ENCODE measurements around the gene PTGER4. TPM values are rescaled to one million over a fixed set of nuclear protein-coding genes. Genes with fewer than 3 reads are reported as not detected.

The PTGER4 gene
- total RNA-seq: 1 to 10 TPM in 5 of 7 donors, under 1 TPM in 2; 0.66 to 8.8 (median 2.8) TPM
- polyA plus RNA-seq: 1 to 10 TPM; 1.0 to 3.5 TPM
- long read RNA-seq, donor 1: 0 reads
- long read RNA-seq, donor 2, partial matches to known transcripts: 0 of 3 reads
- long read RNA-seq, donor 2, other reads (novel, unspliced or antisense): 0 of 3 reads
- long read RNA-seq, donor 3, partial matches to known transcripts: 0 of 3 reads
- long read RNA-seq, donor 3, other reads (novel, unspliced or antisense): 2 of 3 reads

- 2 to 3% (median 3%) methylated on average over 44 of the region's 44 CpGs for WGBS, 3 donors
- Histone ChIP-seq H3K36me3 (no peaks in the 10 kb centered on the region), H3K9me3 (no peaks in the 10 kb centered on the region), H3K4me3 (peak within 1 kb of the TSS; percentile 63), H3K4me1 (ENCODE audit: insufficient read depth) (peaks cover 9% of the 10 kb centered on the region), H3K27ac (peak within 1 kb of the TSS in 1 of 2 donors; percentile 22), H3K27me3 (no peaks in the 10 kb centered on the region)
- TF ChIP-seq EP300 (IDR thresholded peaks at IDR 0.05) (no peak), POLR2A (IDR thresholded peaks at IDR 0.05) (no peak)
- TF ChIP-seq, protein P1, sequence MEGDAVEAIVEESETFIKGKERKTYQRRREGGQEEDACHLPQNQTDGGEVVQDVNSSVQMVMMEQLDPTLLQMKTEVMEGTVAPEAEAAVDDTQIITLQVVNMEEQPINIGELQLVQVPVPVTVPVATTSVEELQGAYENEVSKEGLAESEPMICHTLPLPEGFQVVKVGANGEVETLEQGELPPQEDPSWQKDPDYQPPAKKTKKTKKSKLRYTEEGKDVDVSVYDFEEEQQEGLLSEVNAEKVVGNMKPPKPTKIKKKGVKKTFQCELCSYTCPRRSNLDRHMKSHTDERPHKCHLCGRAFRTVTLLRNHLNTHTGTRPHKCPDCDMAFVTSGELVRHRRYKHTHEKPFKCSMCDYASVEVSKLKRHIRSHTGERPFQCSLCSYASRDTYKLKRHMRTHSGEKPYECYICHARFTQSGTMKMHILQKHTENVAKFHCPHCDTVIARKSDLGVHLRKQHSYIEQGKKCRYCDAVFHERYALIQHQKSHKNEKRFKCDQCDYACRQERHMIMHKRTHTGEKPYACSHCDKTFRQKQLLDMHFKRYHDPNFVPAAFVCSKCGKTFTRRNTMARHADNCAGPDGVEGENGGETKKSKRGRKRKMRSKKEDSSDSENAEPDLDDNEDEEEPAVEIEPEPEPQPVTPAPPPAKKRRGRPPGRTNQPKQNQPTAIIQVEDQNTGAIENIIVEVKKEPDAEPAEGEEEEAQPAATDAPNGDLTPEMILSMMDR (IDR thresholded peaks at IDR 0.05): no peak
- no peak for DNase-seq
- intact Hi-C loops (cut with DNase I): loop anchor here in 3 of 4 donors (10.0 kb wide), 4 partner anchors 725 to 1105 kb away; no protein-coding TSS in a partner anchor
Measured at GRCh38 chr5:40679913-40680681, at the start of gene PTGER4. PTGER4 (plus strand) TSS chr5:40679915; CDS start chr5:40680994, 1,079 bp downstream.

DNA sequence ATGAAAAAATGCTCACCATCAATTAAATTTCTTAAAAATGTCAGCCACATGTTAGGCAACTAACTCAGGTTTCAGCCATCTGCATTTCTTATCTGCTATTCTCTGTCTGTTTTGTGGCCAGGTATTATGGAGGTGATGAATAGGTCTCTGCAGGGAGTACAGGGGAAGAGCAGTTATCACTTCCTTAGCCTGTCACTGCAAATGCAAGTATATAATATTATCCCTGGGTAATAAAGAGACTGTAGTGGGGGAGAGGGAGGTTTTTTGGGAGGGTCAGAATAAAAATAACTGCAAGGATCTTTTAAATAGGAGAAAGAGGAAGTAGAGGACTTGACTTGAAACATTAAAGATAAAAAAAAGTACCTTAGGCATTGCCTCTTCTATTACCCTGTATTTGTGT lies 49.6 kb upstream of the PTGER4 start:
- Histone ChIP-seq H3K4me3 (no peak overlapping the region), H3K27ac (no peak overlapping the region), H3K4me1 (ENCODE audit: insufficient read depth) (no peaks in the 10 kb centered on the region), H3K36me3 (no peaks in the 10 kb centered on the region), H3K9me3 (no peaks in the 10 kb centered on the region), H3K27me3 (no peaks in the 10 kb centered on the region)
- no peak for DNase-seq
- intact Hi-C loops (cut with DNase I): no loop called here
- no peak for TF ChIP-seq POLR2A (IDR thresholded peaks at IDR 0.05)
- TF ChIP-seq, protein P1 (IDR thresholded peaks at IDR 0.05): no peak
- TF ChIP-seq EP300 (IDR thresholded peaks at IDR 0.05): no peak

DNA sequence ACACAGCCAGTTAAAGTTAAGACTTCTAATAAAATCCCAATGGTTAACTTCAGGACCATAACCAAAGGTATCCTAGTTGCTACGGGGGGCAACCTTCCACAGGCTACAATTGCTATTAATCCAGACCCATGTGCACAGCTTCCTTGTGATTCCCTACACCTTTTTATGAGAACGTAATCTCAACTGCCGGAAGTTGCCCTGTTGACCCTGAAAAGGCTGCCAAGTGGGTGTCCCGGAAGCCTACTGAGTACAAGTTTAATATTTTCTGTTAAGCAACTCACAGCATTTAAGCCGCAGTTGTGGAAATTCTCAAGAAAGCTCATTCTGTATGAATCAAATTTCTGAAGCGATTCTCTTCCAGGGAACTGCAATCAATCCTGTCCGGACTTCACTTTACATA lies 48.5 kb upstream of the PTGER4 start:
- intact Hi-C loops (cut with DNase I): no loop called here
- Histone ChIP-seq H3K4me3 (no peak overlapping the region), H3K4me1 (ENCODE audit: insufficient read depth) (no peaks in the 10 kb centered on the region), H3K27me3 (no peaks in the 10 kb centered on the region), H3K27ac (no peak overlapping the region), H3K36me3 (no peaks in the 10 kb centered on the region), H3K9me3 (no peaks in the 10 kb centered on the region)
- WGBS, 3 donors: 72 to 79% (median 76%) methylated on average over 7 of the region's 7 CpGs
- no peak for TF ChIP-seq EP300 (IDR thresholded peaks at IDR 0.05)
- TF ChIP-seq POLR2A (IDR thresholded peaks at IDR 0.05): no peak
- TF ChIP-seq, protein P1 (IDR thresholded peaks at IDR 0.05): no peak
- no peak for DNase-seq

GRCh38 chr5:40634154-40634553 lies 45.6 kb upstream of the PTGER4 start:
- TF ChIP-seq, protein P1 (IDR thresholded peaks at IDR 0.05): no peak
- TF ChIP-seq POLR2A (IDR thresholded peaks at IDR 0.05) (no peak), EP300 (IDR thresholded peaks at IDR 0.05) (no peak)
- DNase-seq: no peak
- Histone ChIP-seq H3K36me3 (no peaks in the 10 kb centered on the region), H3K27me3 (no peaks in the 10 kb centered on the region), H3K27ac (no peak overlapping the region), H3K9me3 (no peaks in the 10 kb centered on the region), H3K4me3 (no peak overlapping the region), H3K4me1 (ENCODE audit: insufficient read depth) (no peaks in the 10 kb centered on the region)
- intact Hi-C loops (cut with DNase I): no loop called here
- WGBS, 3 donors: 63 to 85% (median 68%) methylated on average over 3 of the region's 3 CpGs
